Activated CD8-positive, alpha-beta T cell treated with anti-CD3 and anti-CD28 coated beads for 36 hours (primary cell): Measurements from ENCODE around the gene NDUFA13. TPM values are rescaled to one million over a fixed set of nuclear protein-coding genes. Genes with fewer than 3 reads are reported as not detected.

Experiments used
- ATAC-seq: fragments of 200-7000 bp; cut with Tn5 transposase; one replicate; pipeline ENCODE4 v1.10.0; 2021; ENCODE audit warnings: mild to moderate bottlenecking, moderate library complexity
- CTCF ChIA-PET: fragments of 350-600 bp; sonication (Branson Sonifier 250); formaldehyde crosslinking; loops from one replicate; lab custom pipeline; 2021; ENCODE audit warnings: antibody characterized with exemption; lab: Charles Lee
- POLR2A ChIA-PET: fragments of 350-600 bp; sonication (Branson Sonifier 250); formaldehyde crosslinking; loops from one replicate; lab custom pipeline; 2021; ENCODE audit warnings: antibody characterized with exemption; lab: Charles Lee
- DNase-seq: peaks from one replicate; pipeline ENCODE4 v3.0.0-alpha.2; 2020
- H3K27ac Mint-ChIP-seq: one replicate; pipeline ENCODE4 v1.8.0; 2021; ENCODE audit warnings: mild to moderate bottlenecking, mixed read lengths
- H3K27me3 Mint-ChIP-seq: one replicate; pipeline ENCODE4 v1.8.0; 2021; ENCODE audit warnings: mixed read lengths
- H3K36me3 Mint-ChIP-seq: one replicate; pipeline ENCODE4 v1.8.0; 2021; ENCODE audit warnings: low read depth, mixed read lengths
- H3K4me1 Mint-ChIP-seq: one replicate; pipeline ENCODE4 v1.8.0; 2021; ENCODE audit warnings: low read depth, mixed read lengths
- H3K4me3 Mint-ChIP-seq: one replicate; pipeline ENCODE4 v1.8.0; 2021; ENCODE audit warnings: mild to moderate bottlenecking, moderate library complexity, mixed read lengths
- H3K9me3 Mint-ChIP-seq: one replicate; pipeline ENCODE4 v1.8.0; 2021; ENCODE audit warnings: mixed read lengths
- CTCF ChIP-seq: fragments of 200-600 bp; IDR thresholded peaks from one replicate; pipeline ENCODE4 v1.8.0; 2022; ENCODE audit warnings: antibody characterized with exemption, mild to moderate bottlenecking
- intact Hi-C: fragments of 100-400 bp; cut with micrococcal nuclease; formaldehyde crosslinking; loops from one replicate; pipeline ENCODE4 v1.10.0; 2022
- total RNA-seq, 2 experiments: library from RNA; stranded (reverse); gene quantifications; one replicate each; pipeline ENCODE4 v1.2.3, GENCODE V29; 2021

The NDUFA13 gene
- total RNA-seq, 2 experiments from 2014 or later, result 298 to 310 TPM

GRCh38 chr19:19540064-19540714 lies 24.2 kb downstream of the NDUFA13 start:
- peaks cover 30% of the 10 kb centered on the region for H3K4me1 Mint-ChIP-seq
- POLR2A ChIA-PET, result interaction anchor here (1.3 to 1.4 kb wide), 3 partner anchors 12 to 104 kb away, joined by 3 to 6 read pairs (median 4); partner anchors contain the start of genes GMIP, NDUFA13, TSSK6 and YJEFN3
- DNase-seq (peak; percentile 91), ATAC-seq (peak; percentile 59)
- H3K27ac Mint-ChIP-seq, result peak overlapping the region; percentile 59
- CTCF ChIA-PET, result interaction anchor here (1.1 to 2.0 kb wide), 4 partner anchors 8 to 104 kb away, joined by 3 to 22 read pairs (median 8); partner anchors contain the start of gene GMIP
- intact Hi-C loops, result no loop called here
- peaks cover 6% of the 10 kb centered on the region for H3K27me3 Mint-ChIP-seq
- H3K9me3 Mint-ChIP-seq, result no peaks in the 10 kb centered on the region
- no peaks in the 10 kb centered on the region for H3K36me3 Mint-ChIP-seq
- peak overlapping the region; percentile 69 for H3K4me3 Mint-ChIP-seq
- TF ChIP-seq CTCF, result no peak

- Mint-ChIP-seq H3K27ac (peak overlapping the region; percentile 59), H3K9me3 (no peaks in the 10 kb centered on the region), H3K4me1 (peaks cover 30% of the 10 kb centered on the region), H3K36me3 (no peaks in the 10 kb centered on the region), H3K4me3 (peak overlapping the region; percentile 69), H3K27me3 (peaks cover 6% of the 10 kb centered on the region)
- ChIA-PET POLR2A (interaction anchor here (0.9 to 1.4 kb wide), 4 partner anchors 9 to 103 kb away, joined by 3 to 6 read pairs (median 4); partner anchors contain the start of genes GMIP, NDUFA13, TSSK6 and YJEFN3), CTCF (interaction anchor here (0.8 to 2.0 kb wide), 4 partner anchors 9 to 15 kb away, joined by 3 to 22 read pairs (median 7); no protein-coding TSS in a partner anchor)
- intact Hi-C loops, result no loop called here
- DNase-seq (peak; percentile 90), ATAC-seq (peak; percentile 90)
- no peak for TF ChIP-seq CTCF
Measured at GRCh38 chr19:19540715-19541515, 24.9 kb downstream of the NDUFA13 start.

- ATAC-seq, result no peak
- DNase-seq, result no peak
- TF ChIP-seq CTCF, result no peak
- H3K27ac Mint-ChIP-seq, result no peak overlapping the region
- no peaks in the 10 kb centered on the region for H3K36me3 Mint-ChIP-seq
- peaks cover 30% of the 10 kb centered on the region for H3K4me1 Mint-ChIP-seq
- H3K27me3 Mint-ChIP-seq, result peaks cover 6% of the 10 kb centered on the region
- H3K4me3 Mint-ChIP-seq, result no peak overlapping the region
- CTCF ChIA-PET, result interaction anchor here (0.8 to 2.0 kb wide), 4 partner anchors 9 to 14 kb away, joined by 3 to 22 read pairs (median 7); no protein-coding TSS in a partner anchor
- intact Hi-C loops, result no loop called here
- no peaks in the 10 kb centered on the region for H3K9me3 Mint-ChIP-seq
- POLR2A ChIA-PET, result interaction anchor here (0.9 to 1.3 kb wide), 2 partner anchors 10 to 13 kb away, joined by 3 to 6 read pairs; partner anchors contain the start of gene YJEFN3
Measured at GRCh38 chr19:19541616-19542015, 25.6 kb downstream of the NDUFA13 start.

- Mint-ChIP-seq H3K27me3 (peaks cover 6% of the 10 kb centered on the region), H3K9me3 (no peaks in the 10 kb centered on the region), H3K36me3 (no peaks in the 10 kb centered on the region), H3K4me1 (peaks cover 28% of the 10 kb centered on the region), H3K27ac (no peak overlapping the region), H3K4me3 (no peak overlapping the region)
- ChIA-PET POLR2A (no interaction called here), CTCF (interaction anchor here (2.7 kb wide), 1 partner anchor 12 kb away, joined by 15 read pairs; no protein-coding TSS in a partner anchor)
- DNase-seq (no peak), ATAC-seq (no peak)
- no peak for TF ChIP-seq CTCF
- intact Hi-C loops, result no loop called here
Measured at GRCh38 chr19:19542507-19542906, 26.5 kb downstream of the NDUFA13 start.
